Common myeloid progenitor, CD34-positive (primary cell): ENCODE results near the gene KLHL22.
A peak's percentile ranks its signal among the peaks of the same experiment; 100 is the strongest.

Experiments
- CTCF ChIA-PET: fragments of 350-600 bp; sonication (Branson Sonifier 250); formaldehyde crosslinking; loops from one replicate; lab custom pipeline; 2021; ENCODE audit warnings: antibody characterized with exemption; lab: Charles Lee
- POLR2A ChIA-PET: fragments of 350-600 bp; sonication (Branson Sonifier 250); formaldehyde crosslinking; loops from one replicate; lab custom pipeline; 2021; ENCODE audit warnings: antibody characterized with exemption; lab: Charles Lee
- DNase-seq, 3 donors: peaks; one replicate each; pipeline versions ENCODE4 v3.0.0 to v3.0.0-alpha.2; 2013
- H3K27ac ChIP-seq, 2 experiments: 1 replicate in 1 of 2; 2 replicates in 1 of 2; pipeline ENCODE4 v1.7.0; 2013; ENCODE audit warnings: inconsistent platforms in 2 of 2, low read length in 2 of 2, mild to moderate bottlenecking in 2 of 2, low read depth in 1 of 2, moderate library complexity in 1 of 2; ENCODE audit not compliant: severe bottlenecking in 2 of 2, insufficient read depth in 1 of 2, poor library complexity in 1 of 2
- H3K27me3 ChIP-seq, 5 experiments: replicated peaks in 2 of 5; 1 replicate in 3 of 5; 2 replicates in 2 of 5; pipeline versions ENCODE4 v1.6.1 to v1.7.0; 2013; ENCODE audit warnings: low read length in 4 of 5, mild to moderate bottlenecking in 2 of 5, moderate library complexity in 2 of 5, inconsistent platforms in 1 of 5; ENCODE audit not compliant: insufficient read depth in 5 of 5, control insufficient read depth in 4 of 5
- H3K36me3 ChIP-seq, 4 experiments: 1 replicate in 2 of 4; 2 replicates in 2 of 4; pipeline versions ENCODE4 v1.6.1 to v1.7.0; 2013; ENCODE audit warnings: low read length in 3 of 4, control low read depth in 1 of 4, mild to moderate bottlenecking in 1 of 4; ENCODE audit not compliant: control insufficient read depth in 4 of 4, insufficient read depth in 4 of 4
- H3K4me1 ChIP-seq, 4 experiments: 1 replicate in 3 of 4; 2 replicates in 1 of 4; pipeline versions ENCODE4 v1.6.1 to v1.7.1; 2013; ENCODE audit warnings: low read length in 3 of 4, mild to moderate bottlenecking in 3 of 4, control low read depth in 1 of 4, inconsistent platforms in 1 of 4, moderate library complexity in 1 of 4; ENCODE audit not compliant: control insufficient read depth in 4 of 4, insufficient read depth in 4 of 4; ENCODE audit errors: control extremely low read depth in 1 of 4
- H3K4me3 ChIP-seq, 7 experiments: 1 replicate in 4 of 7; 2 replicates in 3 of 7; pipeline versions ENCODE4 v1.5.1 to v1.7.0; 2013; ENCODE audit warnings: mild to moderate bottlenecking in 7 of 7, low read length in 6 of 7, moderate library complexity in 6 of 7, inconsistent platforms in 2 of 7, low read depth in 2 of 7, control low read depth in 1 of 7; ENCODE audit not compliant: insufficient read depth in 4 of 7, control insufficient read depth in 1 of 7; ENCODE audit errors: extremely low read depth in 1 of 7
- H3K9me3 ChIP-seq, 5 experiments: 1 replicate in 4 of 5; 2 replicates in 1 of 5; pipeline versions ENCODE4 v1.6.1 to v1.7.1; 2013; ENCODE audit warnings: low read length in 4 of 5, mild to moderate bottlenecking in 2 of 5, inconsistent platforms in 1 of 5, low read depth in 1 of 5, moderate library complexity in 1 of 5; ENCODE audit not compliant: control insufficient read depth in 4 of 5, insufficient read depth in 2 of 5; ENCODE audit errors: control extremely low read depth in 1 of 5
- WGBS: methylation state at CpG from one replicate; pipeline ENCODE4 v1.1.5; 2013; ENCODE audit not compliant: insufficient coverage; 5-methylcytosine and 5-hydroxymethylcytosine counted together

Gene KLHL22

DNA sequence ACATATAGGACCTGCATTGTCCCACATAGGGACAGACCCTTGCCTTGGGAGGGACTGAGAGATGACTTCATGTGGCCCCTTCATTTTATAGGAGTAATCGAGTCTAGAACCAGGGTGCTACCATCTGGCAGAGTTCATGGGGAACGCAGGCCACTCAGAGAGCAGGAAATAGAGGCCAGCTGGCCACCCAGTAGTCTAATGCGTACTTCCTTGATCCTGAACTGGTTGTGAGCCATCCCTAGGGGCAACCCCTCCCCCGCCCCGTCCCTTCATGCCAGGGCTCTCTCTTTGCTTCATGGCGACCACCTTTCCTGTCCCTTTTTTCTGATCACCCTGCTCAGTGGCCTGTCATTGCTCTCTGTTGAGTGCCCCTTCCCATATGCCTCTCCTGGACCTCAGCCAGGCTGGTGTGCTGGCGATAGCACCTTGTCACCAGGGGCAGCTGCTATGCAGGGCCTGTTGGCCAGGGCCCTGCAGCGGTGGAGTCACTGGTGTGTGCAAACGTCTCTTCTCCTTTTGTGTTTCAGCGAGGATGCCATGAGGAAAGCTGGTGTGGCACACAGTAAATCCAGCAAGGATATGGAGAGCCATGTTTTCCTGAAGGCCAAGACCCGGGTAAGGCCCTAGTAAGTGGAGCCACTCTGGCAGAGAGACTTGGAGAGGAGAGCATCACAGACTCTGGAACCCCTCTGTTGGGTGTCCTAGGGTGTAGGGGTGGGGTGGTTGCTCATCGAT, 41.2 kb upstream of the KLHL22 start:
- Histone ChIP-seq H3K9me3 (no peaks in the 10 kb centered on the region), H3K4me3 (no peak overlapping the region), H3K27ac (no peak overlapping the region), H3K36me3 (peaks cover 7 to 62% (median 30%) of the 10 kb centered on the region in 4 experiments), H3K27me3 (no peaks in the 10 kb centered on the region), H3K4me1 (peaks cover 0 to 22% (median 9%) of the 10 kb centered on the region in 4 experiments)
- WGBS, result 94% methylated on average over 10 of the region's 12 CpGs
- ChIA-PET POLR2A (no interaction called here), CTCF (no interaction called here)
- no peak for DNase-seq

DNA sequence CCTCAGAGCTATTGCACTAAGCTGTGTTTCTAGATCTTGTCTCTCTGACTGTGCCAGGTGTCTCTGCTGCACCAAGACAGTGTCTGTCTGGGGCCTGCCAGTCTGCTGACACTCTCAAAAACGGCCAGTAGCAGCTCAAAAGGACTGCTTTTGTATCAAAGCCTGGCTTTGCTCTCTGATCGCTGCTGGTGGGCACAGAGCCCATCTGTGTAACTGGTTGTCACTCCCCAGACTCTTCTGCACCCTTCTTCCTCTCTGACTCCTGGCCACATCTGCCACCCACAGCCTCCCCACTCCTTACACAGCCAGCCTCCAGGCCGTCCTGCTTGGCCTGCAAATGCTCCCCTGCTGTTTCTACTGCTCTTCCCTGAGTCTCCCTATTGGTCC, 38.3 kb upstream of the KLHL22 start:
- H3K27me3 ChIP-seq, result no peaks in the 10 kb centered on the region
- POLR2A ChIA-PET, result no interaction called here
- no peak overlapping the region for H3K4me3 ChIP-seq
- WGBS, result 85% methylated on average over 2 of the region's 3 CpGs
- CTCF ChIA-PET, result interaction anchor here (1.5 to 2.0 kb wide), 2 partner anchors 10 to 35 kb away, joined by 3 to 9 read pairs; no protein-coding TSS in a partner anchor
- H3K4me1 ChIP-seq, result peaks cover 0 to 35% (median 23%) of the 10 kb centered on the region in 4 experiments
- no peaks in the 10 kb centered on the region for H3K9me3 ChIP-seq
- DNase-seq, result no peak
- H3K27ac ChIP-seq, result no peak overlapping the region
- peaks cover 7 to 70% (median 23%) of the 10 kb centered on the region in 4 experiments for H3K36me3 ChIP-seq

DNA sequence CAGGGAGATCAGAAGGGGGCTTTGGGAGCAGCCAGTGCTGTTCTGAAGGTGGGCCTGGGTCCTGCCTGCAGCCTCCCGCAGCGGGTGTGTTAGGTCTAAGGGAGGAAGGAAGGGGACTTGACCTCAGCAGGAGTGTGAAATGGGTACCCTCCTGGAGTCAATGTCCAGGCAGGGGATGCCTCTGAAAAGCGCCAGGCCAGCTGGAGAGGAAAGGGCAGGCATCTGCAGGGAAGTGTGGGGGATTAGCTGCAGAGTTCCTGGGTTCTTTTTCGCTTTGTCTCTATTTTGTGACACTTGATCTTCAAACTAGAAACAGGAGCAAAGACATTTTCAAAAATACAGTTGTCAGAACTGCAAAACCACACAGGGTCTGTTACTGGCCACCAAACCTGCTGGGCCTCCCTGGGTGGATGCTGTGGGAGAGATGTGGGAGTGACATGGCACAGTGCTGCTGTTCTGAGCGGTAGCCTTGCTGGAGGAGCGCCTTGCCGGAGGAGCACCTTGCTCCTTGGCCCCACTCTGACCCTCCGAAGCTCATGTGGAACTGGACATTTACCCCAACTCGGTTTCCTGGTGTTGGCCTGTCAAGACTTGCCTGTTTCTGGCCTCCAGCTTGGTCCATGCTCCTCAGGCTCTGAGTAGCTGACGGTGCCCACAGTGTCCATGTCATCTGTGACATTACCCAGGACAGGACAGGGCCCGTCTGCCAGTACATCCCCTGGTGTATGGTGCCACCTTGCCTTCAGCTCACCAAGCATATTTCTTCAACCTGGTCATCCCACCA, 37.7 kb upstream of the KLHL22 start:
- Histone ChIP-seq H3K4me1 (peaks cover 0 to 40% (median 28%) of the 10 kb centered on the region in 4 experiments), H3K9me3 (no peaks in the 10 kb centered on the region), H3K36me3 (peaks cover 10 to 70% (median 25%) of the 10 kb centered on the region in 4 experiments), H3K27me3 (no peaks in the 10 kb centered on the region), H3K4me3 (no peak overlapping the region), H3K27ac (peak overlapping the region in 1 of 2 experiments; percentile 35)
- WGBS, result 94% methylated on average over 7 of the region's 11 CpGs
- ChIA-PET CTCF (interaction anchor here (1.5 to 2.0 kb wide), 3 partner anchors 10 to 36 kb away, joined by 3 to 9 read pairs (median 4); no protein-coding TSS in a partner anchor), POLR2A (no interaction called here)
- no peak for DNase-seq

DNA sequence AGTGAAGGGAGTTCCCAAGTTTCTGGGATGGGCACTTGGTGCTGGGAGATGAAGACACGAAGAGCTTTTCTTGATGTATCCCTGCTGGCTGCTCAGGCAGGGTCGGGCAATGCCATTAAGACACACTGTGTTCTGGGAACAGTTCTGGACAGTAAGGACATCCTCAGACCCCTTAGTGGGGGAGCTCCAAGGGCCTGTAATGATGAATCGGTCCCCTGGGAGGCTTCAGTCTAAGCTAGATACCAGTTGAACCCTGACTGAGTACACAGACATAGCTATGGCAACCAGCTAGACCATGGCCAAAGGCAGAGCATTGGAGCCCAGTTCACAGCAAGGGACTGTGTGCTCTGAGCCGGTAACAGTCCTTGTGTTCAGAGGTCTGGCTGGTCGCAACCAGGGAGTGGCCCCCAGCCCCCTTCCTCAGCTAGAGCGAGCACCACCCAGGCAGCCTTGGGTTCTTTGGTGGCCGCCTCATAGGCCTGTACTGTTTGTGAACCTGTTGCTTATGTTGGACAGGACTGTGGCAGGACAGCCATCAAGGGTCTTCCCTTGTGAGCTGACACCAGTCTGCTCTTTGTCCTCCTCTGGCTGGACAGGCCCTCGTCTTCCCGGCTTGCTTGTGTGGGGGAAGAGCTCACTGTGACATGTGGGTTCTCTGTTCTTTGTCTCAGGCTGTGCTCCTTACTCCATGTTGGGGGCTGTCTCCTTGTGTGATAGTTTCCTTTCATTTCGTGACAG, 36.8 kb upstream of the KLHL22 start:
- ChIA-PET CTCF (interaction anchor here (1.4 to 2.0 kb wide), 3 partner anchors 9 to 113 kb away, joined by 3 to 9 read pairs (median 4); no protein-coding TSS in a partner anchor), POLR2A (interaction anchor here (0.5 kb wide), 1 partner anchor 8 kb away, joined by 3 read pairs; no protein-coding TSS in a partner anchor)
- H3K27me3 ChIP-seq, result no peaks in the 10 kb centered on the region
- H3K4me3 ChIP-seq, result no peak overlapping the region
- DNase-seq, result no peak
- WGBS, result 98% methylated on average over 7 of the region's 10 CpGs
- no peaks in the 10 kb centered on the region for H3K9me3 ChIP-seq
- H3K36me3 ChIP-seq, result peaks cover 8 to 69% (median 25%) of the 10 kb centered on the region in 4 experiments
- H3K27ac ChIP-seq, result peak overlapping the region in 1 of 2 experiments; percentile 35
- peaks cover 0 to 40% (median 28%) of the 10 kb centered on the region in 4 experiments for H3K4me1 ChIP-seq

DNA sequence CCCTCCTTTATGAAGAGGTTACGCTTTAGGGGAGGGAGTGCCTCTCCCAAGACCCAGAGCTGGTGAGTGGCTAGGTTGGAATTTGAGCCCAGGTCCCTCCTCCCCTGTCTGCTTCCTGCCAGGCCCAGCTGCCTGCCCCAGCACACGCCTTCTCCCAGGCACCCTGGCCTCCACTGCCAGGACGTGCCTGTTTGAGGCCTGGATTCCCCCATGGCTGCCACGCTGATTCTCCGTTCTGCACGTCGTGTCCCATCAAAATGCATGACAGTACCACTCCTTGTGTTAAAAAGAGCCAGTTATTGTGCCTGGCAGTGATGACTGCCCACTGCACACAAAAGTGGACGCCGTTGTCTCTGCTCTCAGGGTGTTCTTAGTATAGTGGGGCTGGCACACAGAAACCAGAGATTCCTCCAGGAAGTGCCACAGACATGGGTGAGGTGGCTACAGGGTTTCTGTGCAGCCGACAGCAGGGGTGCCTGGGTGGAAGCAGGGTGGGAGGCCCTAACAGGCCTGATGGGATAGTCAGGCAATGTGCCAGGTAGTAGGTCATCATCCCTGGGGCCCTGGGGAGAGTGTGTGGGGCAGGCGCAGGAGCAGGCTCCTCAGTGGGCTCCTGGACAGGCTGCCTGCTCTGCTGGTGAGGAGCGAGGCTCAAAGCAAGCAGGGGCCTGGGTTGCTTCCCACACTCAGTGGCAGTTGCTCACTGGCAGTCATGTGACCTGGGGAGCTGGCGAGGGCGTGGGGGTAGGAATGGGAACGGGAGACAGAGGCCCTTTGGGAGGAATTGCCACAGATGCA, 36.0 kb upstream of the KLHL22 start:
- 81% methylated on average over 13 of the region's 15 CpGs for WGBS
- no peaks in the 10 kb centered on the region for H3K9me3 ChIP-seq
- peak overlapping the region in 1 of 2 experiments; percentile 9 for H3K27ac ChIP-seq
- H3K36me3 ChIP-seq, result peaks cover 10 to 66% (median 21%) of the 10 kb centered on the region in 4 experiments
- ChIA-PET POLR2A (no interaction called here), CTCF (interaction anchor here (0.6 to 1.6 kb wide), 3 partner anchors 19 to 112 kb away, joined by 3 to 4 read pairs (median 3); no protein-coding TSS in a partner anchor)
- no peak for DNase-seq
- no peaks in the 10 kb centered on the region for H3K27me3 ChIP-seq
- no peak overlapping the region for H3K4me3 ChIP-seq
- H3K4me1 ChIP-seq, result peaks cover 0 to 40% (median 29%) of the 10 kb centered on the region in 4 experiments

DNA sequence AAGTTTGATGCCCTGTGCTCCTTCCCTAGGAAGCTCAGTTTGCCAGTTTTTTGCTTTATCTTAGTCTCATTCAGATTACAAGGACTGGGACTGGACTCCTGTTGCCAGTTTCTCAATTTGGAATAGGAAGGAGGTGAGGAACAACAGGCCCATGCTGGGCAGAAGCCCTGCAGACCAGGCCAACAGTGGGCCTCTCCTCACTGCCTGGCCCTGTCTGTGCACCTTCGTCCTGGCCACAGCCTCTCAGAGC, 35.5 kb upstream of the KLHL22 start:
- DNase-seq, result no peak
- Histone ChIP-seq H3K4me3 (no peak overlapping the region), H3K27ac (peak overlapping the region in 1 of 2 experiments; percentile 9), H3K27me3 (no peaks in the 10 kb centered on the region), H3K4me1 (peaks cover 0 to 40% (median 29%) of the 10 kb centered on the region in 4 experiments), H3K36me3 (peaks cover 13 to 68% (median 22%) of the 10 kb centered on the region in 4 experiments), H3K9me3 (no peaks in the 10 kb centered on the region)
- 13% methylated on average over 1 of the region's 1 CpG for WGBS
- CTCF ChIA-PET, result interaction anchor here (0.6 kb wide), 2 partner anchors 22 to 834 kb away, joined by 3 read pairs; no protein-coding TSS in a partner anchor
- POLR2A ChIA-PET, result no interaction called here
